WTC11 (cell line): ENCODE data around the gene S100A5.

Experiments
- CTCF ChIP-seq: fragments of 200-600 bp; IDR thresholded peaks from 2 replicates; pipeline ENCODE4 v1.8.0; 2022; ENCODE audit warnings: antibody characterized with exemption
- FOXJ3 ChIP-seq: sonication (generic); formaldehyde crosslinking; IDR thresholded peaks from 2 replicates; pipeline ENCODE4 v1.9.0; 2021; ENCODE audit warnings: missing genetic modification reagents, mild to moderate bottlenecking, borderline replicate concordance
- JUN ChIP-seq: sonication (generic); formaldehyde crosslinking; IDR thresholded peaks from 2 replicates; pipeline ENCODE4 v1.8.0; 2023; ENCODE audit warnings: mild to moderate bottlenecking, missing genetic modification reagents
- MAX ChIP-seq: sonication (generic); formaldehyde crosslinking; IDR thresholded peaks from 2 replicates; pipeline ENCODE4 v1.8.0; 2022; ENCODE audit warnings: mild to moderate bottlenecking, missing genetic modification reagents
- NFYB ChIP-seq: sonication (generic); formaldehyde crosslinking; conservative IDR thresholded peaks from 2 replicates; pipeline ENCODE4 v1.8.0; 2022; ENCODE audit warnings: low read depth, missing genetic modification reagents
- PRDM15 ChIP-seq: sonication (generic); formaldehyde crosslinking; IDR thresholded peaks from 2 replicates; pipeline ENCODE4 v1.8.0; 2022; ENCODE audit warnings: missing genetic modification reagents

GRCh38 chr1:153537376-153537730 lies 3.4 kb downstream of the S100A5 start:
- no peak for TF ChIP-seq CTCF
- TF ChIP-seq JUN (CRISPR knock-in tag) = no peak
- no peak for TF ChIP-seq PRDM15 (CRISPR knock-in tag)
- TF ChIP-seq MAX (CRISPR knock-in tag) = no peak
- no peak for TF ChIP-seq FOXJ3 (CRISPR knock-in tag)
- TF ChIP-seq NFYB (CRISPR knock-in tag) = no peak
